CD4-positive, alpha-beta memory T cell (primary cell): Measurements from ENCODE around the gene SYNM. TPM values are rescaled to one million over a fixed set of nuclear protein-coding genes. Genes with fewer than 3 reads are reported as not detected.
A peak's percentile ranks its signal among the peaks of the same experiment; 100 is the strongest.

Source experiments
- CTCF ChIA-PET: fragments of 350-600 bp; sonication (Branson Sonifier 250); formaldehyde crosslinking; loops from one replicate; lab custom pipeline; 2021; ENCODE audit warnings: inconsistent platforms; ENCODE audit not compliant: partially characterized antibody; lab: Charles Lee
- POLR2A ChIA-PET: fragments of 350-600 bp; sonication (Branson Sonifier 250); formaldehyde crosslinking; loops from one replicate; lab custom pipeline; 2021; ENCODE audit not compliant: partially characterized antibody; lab: Charles Lee
- DNase-seq, 5 donors: peaks; one replicate each; pipeline versions ENCODE4 v3.0.0 to v3.0.0-alpha.2; 2020 to 2022; ENCODE audit warnings: mixed read lengths in 1 of 5
- H3K27ac ChIP-seq: one replicate; pipeline ENCODE4 v1.7.0; 2013; ENCODE audit warnings: low read depth, low read length
- H3K27me3 ChIP-seq: 2 replicates; pipeline ENCODE4 v1.7.0; 2013; ENCODE audit warnings: mild to moderate bottlenecking, low read length, moderate library complexity; ENCODE audit not compliant: insufficient read depth
- H3K36me3 ChIP-seq: 2 replicates; pipeline ENCODE4 v1.7.0; 2013; ENCODE audit warnings: mild to moderate bottlenecking, low read length, moderate library complexity; ENCODE audit not compliant: insufficient read depth
- H3K4me1 ChIP-seq: 2 replicates; pipeline ENCODE4 v1.7.0; 2013; ENCODE audit warnings: mild to moderate bottlenecking, low read length, moderate library complexity; ENCODE audit not compliant: insufficient read depth
- H3K4me3 ChIP-seq, 2 donors: one replicate each; pipeline ENCODE4 v1.7.0; 2013; ENCODE audit warnings: low read length in 2 of 2, mild to moderate bottlenecking in 1 of 2
- H3K9me3 ChIP-seq, 2 donors: one replicate each; pipeline ENCODE4 v1.7.0; 2013; ENCODE audit warnings: low read length in 2 of 2, control low read depth in 1 of 2; ENCODE audit not compliant: control insufficient read depth in 1 of 2
- H3K27ac Mint-ChIP-seq, 7 donors: one replicate each; pipeline ENCODE4 v1.8.0; 2020 to 2021; ENCODE audit warnings: mixed read lengths in 7 of 7, mild to moderate bottlenecking in 6 of 7, inconsistent platforms in 3 of 7, moderate library complexity in 3 of 7
- H3K27me3 Mint-ChIP-seq, 2 donors: one replicate each; pipeline ENCODE4 v1.8.0; 2020 to 2021; ENCODE audit warnings: mixed read lengths in 2 of 2
- H3K36me3 Mint-ChIP-seq, 2 donors: one replicate each; pipeline ENCODE4 v1.8.0; 2020 to 2021; ENCODE audit warnings: mixed read lengths in 2 of 2, inconsistent platforms in 1 of 2, mild to moderate bottlenecking in 1 of 2
- H3K4me1 Mint-ChIP-seq, 4 donors: one replicate each; pipeline ENCODE4 v1.8.0; 2020 to 2021; ENCODE audit warnings: mixed read lengths in 4 of 4, mild to moderate bottlenecking in 1 of 4
- H3K4me3 Mint-ChIP-seq, 8 donors: one replicate each; pipeline ENCODE4 v1.8.0; 2020 to 2021; ENCODE audit warnings: mixed read lengths in 8 of 8, mild to moderate bottlenecking in 7 of 8, moderate library complexity in 6 of 8, inconsistent platforms in 3 of 8
- H3K9me3 Mint-ChIP-seq, 8 donors: one replicate each; pipeline ENCODE4 v1.8.0; 2020 to 2021; ENCODE audit warnings: mixed read lengths in 8 of 8, mild to moderate bottlenecking in 5 of 8, inconsistent platforms in 3 of 8, moderate library complexity in 1 of 8
- intact Hi-C: fragments of 100-400 bp; cut with micrococcal nuclease; formaldehyde crosslinking; loops from one replicate; pipeline ENCODE4 v1.15.1; 2023
- polyA plus RNA-seq, 2 donors: library from polyadenylated mRNA; unstranded; fragments of 300-500 nt; fragmentation: Illumina TruSeq; gene quantifications; one replicate each; pipeline ENCODE4 v1.2.3, GENCODE V29; 2021
- total RNA-seq, 2 experiments: library from RNA; stranded (reverse); gene quantifications; one replicate each; pipeline ENCODE4 v1.2.3, GENCODE V29; 2021

Gene SYNM
- total and polyA plus RNA-seq, 4 experiments from 2014 or later = 0.09 to 14.2 (median 7.0) TPM

DNA sequence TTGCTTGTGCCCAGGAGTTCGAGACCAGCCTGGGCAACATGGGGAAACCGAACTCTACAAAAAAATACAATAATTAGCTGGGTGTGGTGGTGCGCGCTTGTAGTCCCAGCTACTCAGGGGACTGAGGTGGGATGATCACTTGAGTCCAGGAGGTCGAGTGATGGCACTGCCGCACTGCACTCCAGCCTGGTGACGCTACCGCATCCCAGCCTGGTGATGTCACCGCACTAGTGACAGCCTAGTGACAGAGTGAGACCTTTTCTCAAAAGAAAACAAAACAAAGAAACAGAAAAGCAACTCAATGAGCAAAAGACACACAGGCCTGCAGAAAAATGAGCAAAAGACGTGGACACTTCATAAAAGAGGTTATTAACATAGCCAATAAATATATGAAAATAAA lies 19.9 kb upstream of the SYNM start:
- Histone ChIP-seq H3K36me3 (no peaks in the 10 kb centered on the region), H3K4me3 (no peak overlapping the region), H3K27me3 (peaks cover 3% of the 10 kb centered on the region), H3K27ac (no peak overlapping the region), H3K4me1 (no peaks in the 10 kb centered on the region), H3K9me3 (no peaks in the 10 kb centered on the region)
- intact Hi-C loops = no loop called here
- CTCF ChIA-PET = no interaction called here
- Mint-ChIP-seq H3K9me3 (peaks cover 0 to 8% (median 4%) of the 10 kb centered on the region in 8 donors), H3K27me3 (peaks cover 8 to 15% of the 10 kb centered on the region in 2 donors), H3K27ac (no peak overlapping the region), H3K4me3 (no peak overlapping the region), H3K36me3 (no peaks in the 10 kb centered on the region), H3K4me1 (peaks cover 0 to under 1% (median 0%) of the 10 kb centered on the region in 4 donors)
- POLR2A ChIA-PET = no interaction called here
- DNase-seq = no peak

GRCh38 chr15:99085413-99086326 lies 19.2 kb upstream of the SYNM start:
- peaks cover 0 to 8% (median 4%) of the 10 kb centered on the region in 8 donors for H3K9me3 Mint-ChIP-seq
- POLR2A ChIA-PET = no interaction called here
- intact Hi-C loops = no loop called here
- H3K4me1 Mint-ChIP-seq = peaks cover 0 to 4% (median 4%) of the 10 kb centered on the region in 4 donors
- DNase-seq = no peak
- H3K27ac ChIP-seq = no peak overlapping the region
- CTCF ChIA-PET = interaction anchor here (1.1 kb wide), 1 partner anchor 14 kb away, joined by 3 read pairs; no protein-coding TSS in a partner anchor
- H3K36me3 Mint-ChIP-seq = no peaks in the 10 kb centered on the region
- no peaks in the 10 kb centered on the region for H3K9me3 ChIP-seq
- no peak overlapping the region for H3K4me3 ChIP-seq
- H3K27me3 Mint-ChIP-seq = peaks cover 8 to 15% of the 10 kb centered on the region in 2 donors
- no peaks in the 10 kb centered on the region for H3K4me1 ChIP-seq
- H3K27ac Mint-ChIP-seq = no peak overlapping the region
- H3K27me3 ChIP-seq = peaks cover 3% of the 10 kb centered on the region
- H3K4me3 Mint-ChIP-seq = no peak overlapping the region
- no peaks in the 10 kb centered on the region for H3K36me3 ChIP-seq

DNA sequence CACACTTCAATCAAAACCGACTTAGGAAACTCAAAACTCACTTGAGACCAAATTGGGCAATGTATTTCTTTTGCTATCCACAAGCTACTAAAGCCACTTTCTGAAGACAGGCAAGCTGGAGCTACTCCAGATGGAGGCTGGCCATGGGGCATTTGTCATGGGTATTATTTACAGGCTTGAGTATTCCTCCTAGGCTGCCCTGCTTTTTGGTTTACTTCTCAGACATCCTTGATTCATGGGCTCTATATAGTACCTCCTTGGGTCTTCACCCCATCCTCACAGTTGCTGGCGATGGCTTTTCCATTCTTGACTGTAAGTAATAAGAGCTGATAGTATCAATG lies 18.6 kb upstream of the SYNM start:
- H3K4me1 Mint-ChIP-seq = peaks cover 0 to 4% (median 4%) of the 10 kb centered on the region in 4 donors
- H3K4me3 Mint-ChIP-seq = no peak overlapping the region
- Histone ChIP-seq H3K27me3 (peaks cover 3% of the 10 kb centered on the region), H3K27ac (no peak overlapping the region), H3K4me3 (no peak overlapping the region), H3K36me3 (no peaks in the 10 kb centered on the region), H3K4me1 (no peaks in the 10 kb centered on the region), H3K9me3 (no peaks in the 10 kb centered on the region)
- no peaks in the 10 kb centered on the region for H3K36me3 Mint-ChIP-seq
- CTCF ChIA-PET = interaction anchor here (1.1 kb wide), 1 partner anchor 13 kb away, joined by 3 read pairs; no protein-coding TSS in a partner anchor
- peaks cover 4 to 8% of the 10 kb centered on the region in 2 donors for H3K27me3 Mint-ChIP-seq
- H3K9me3 Mint-ChIP-seq = peaks cover 0 to 8% (median 4%) of the 10 kb centered on the region in 8 donors
- no peak for DNase-seq
- no peak overlapping the region for H3K27ac Mint-ChIP-seq
- intact Hi-C loops = no loop called here
- POLR2A ChIA-PET = no interaction called here

DNA sequence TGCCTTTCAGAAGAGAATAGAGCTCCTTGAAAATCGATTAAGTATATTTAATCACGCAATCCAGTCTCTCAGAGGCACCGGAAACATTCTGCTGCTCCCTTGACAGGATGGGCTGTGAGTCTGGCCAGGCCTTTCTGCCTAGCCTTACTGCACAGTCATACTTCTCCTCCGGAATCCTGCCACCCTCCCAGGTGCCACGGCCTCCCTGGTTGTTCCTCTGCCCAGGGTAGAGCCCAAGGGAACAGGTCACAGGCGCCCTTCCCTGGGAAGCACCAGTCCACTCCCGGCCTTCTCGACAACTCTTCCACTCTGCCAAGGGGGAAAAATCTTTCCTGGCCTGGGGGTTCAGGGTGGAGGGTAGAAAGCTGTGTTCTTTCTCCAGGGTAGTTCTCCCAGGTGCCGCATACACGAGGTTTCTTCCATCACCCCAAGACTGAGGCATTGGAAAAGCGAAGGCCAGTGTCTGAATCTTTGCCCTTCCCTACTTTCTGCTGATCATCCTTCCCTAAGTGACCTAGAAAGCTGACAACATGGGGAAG lies 17.4 kb upstream of the SYNM start:
- H3K4me3 Mint-ChIP-seq = no peak overlapping the region
- Histone ChIP-seq H3K27me3 (peaks cover 3% of the 10 kb centered on the region), H3K36me3 (no peaks in the 10 kb centered on the region), H3K9me3 (no peaks in the 10 kb centered on the region), H3K4me3 (no peak overlapping the region), H3K27ac (no peak overlapping the region), H3K4me1 (no peaks in the 10 kb centered on the region)
- peaks cover 0 to 5% (median 1%) of the 10 kb centered on the region in 8 donors for H3K9me3 Mint-ChIP-seq
- intact Hi-C loops = no loop called here
- CTCF ChIA-PET = interaction anchor here (0.7 to 2.5 kb wide), 3 partner anchors 8 to 646 kb away, joined by 3 to 7 read pairs (median 4); no protein-coding TSS in a partner anchor
- DNase-seq = no peak
- H3K4me1 Mint-ChIP-seq = peaks cover 0 to 4% (median 4%) of the 10 kb centered on the region in 4 donors
- peaks cover 3 to 4% of the 10 kb centered on the region in 2 donors for H3K27me3 Mint-ChIP-seq
- no peaks in the 10 kb centered on the region for H3K36me3 Mint-ChIP-seq
- no peak overlapping the region for H3K27ac Mint-ChIP-seq
- POLR2A ChIA-PET = no interaction called here

GRCh38 chr15:99090011-99090699 lies 14.7 kb upstream of the SYNM start:
- no peak for DNase-seq
- peaks cover 0 to 5% (median 4%) of the 10 kb centered on the region in 4 donors for H3K4me1 Mint-ChIP-seq
- H3K4me3 ChIP-seq = no peak overlapping the region
- H3K27me3 ChIP-seq = no peaks in the 10 kb centered on the region
- H3K9me3 ChIP-seq = no peaks in the 10 kb centered on the region
- H3K36me3 Mint-ChIP-seq = no peaks in the 10 kb centered on the region
- ChIA-PET CTCF (interaction anchor here (1.9 kb wide), 1 partner anchor 11 kb away, joined by 4 read pairs; no protein-coding TSS in a partner anchor), POLR2A (no interaction called here)
- H3K27me3 Mint-ChIP-seq = peaks cover 0 to 4% of the 10 kb centered on the region in 2 donors
- no peaks in the 10 kb centered on the region for H3K4me1 ChIP-seq
- peak overlapping the region in 2 of 7 donors; percentile 3 to 55 for H3K27ac Mint-ChIP-seq
- no peaks in the 10 kb centered on the region for H3K36me3 ChIP-seq
- H3K4me3 Mint-ChIP-seq = no peak overlapping the region
- intact Hi-C loops = no loop called here
- no peak overlapping the region for H3K27ac ChIP-seq
- no peaks in the 10 kb centered on the region for H3K9me3 Mint-ChIP-seq

- Mint-ChIP-seq H3K36me3 (no peaks in the 10 kb centered on the region), H3K27ac (no peak overlapping the region), H3K9me3 (no peaks in the 10 kb centered on the region), H3K27me3 (peaks cover 0 to 8% of the 10 kb centered on the region in 2 donors), H3K4me3 (no peak overlapping the region), H3K4me1 (peaks cover 0 to 5% (median 4%) of the 10 kb centered on the region in 4 donors)
- no peaks in the 10 kb centered on the region for H3K9me3 ChIP-seq
- H3K27me3 ChIP-seq = no peaks in the 10 kb centered on the region
- H3K36me3 ChIP-seq = no peaks in the 10 kb centered on the region
- intact Hi-C loops = no loop called here
- H3K4me3 ChIP-seq = no peak overlapping the region
- POLR2A ChIA-PET = no interaction called here
- DNase-seq = no peak
- H3K27ac ChIP-seq = no peak overlapping the region
- CTCF ChIA-PET = no interaction called here
- no peaks in the 10 kb centered on the region for H3K4me1 ChIP-seq
These were observed 13.9 kb upstream of the SYNM start for GRCh38 chr15:99090938-99091337.
